BE2C (cell line): ENCODE data around the gene SRC. TPM values are rescaled to one million over a fixed set of nuclear protein-coding genes. Genes with fewer than 3 reads are reported as not detected.
A peak's percentile ranks its signal among the peaks of the same experiment; 100 is the strongest.

ENCODE experiments used
- DNase-seq: peaks from one replicate; pipeline ENCODE4 v3.0.0-alpha.2; 2020
- H3K27me3 ChIP-seq: fragments of 250-450 bp; sonication (Bioruptor Pico); 2 replicates; pipeline ENCODE4 v1.5.1; 2020; ENCODE audit warnings: mild to moderate bottlenecking
- H3K36me3 ChIP-seq: fragments of 250-450 bp; sonication (Bioruptor Pico); 2 replicates; pipeline ENCODE4 v1.5.1; 2020; ENCODE audit warnings: mild to moderate bottlenecking
- H3K4me1 ChIP-seq: fragments of 250-450 bp; sonication (Bioruptor Pico); 2 replicates; pipeline ENCODE4 v1.5.1; 2020
- H3K4me3 ChIP-seq: 2 replicates; pipeline ENCODE4 v1.5.1; 2011; ENCODE audit warnings: low read depth, low read length
- H3K9me3 ChIP-seq: fragments of 250-450 bp; sonication (Bioruptor Pico); 2 replicates; pipeline ENCODE4 v1.5.1; 2020
- CTCF ChIP-seq: IDR thresholded peaks from 2 replicates; pipeline ENCODE4 v1.5.1; 2012; ENCODE audit warnings: mild to moderate bottlenecking, low read depth, low read length
- polyA plus RNA-seq: library from polyadenylated mRNA; unstranded; fragments of >200 nt; gene quantifications from one replicate; pipeline ENCODE4 v1.2.1, GENCODE V29; 2012; ENCODE audit warnings: low read depth, missing spikeins; ENCODE audit not compliant: insufficient read length, insufficient read depth

SRC gene
- polyA plus RNA-seq: 12.5 TPM

- peak within 1 kb of the TSS; percentile 71 for H3K4me3 ChIP-seq
- DNase-seq: peak; percentile 71
- H3K27me3 ChIP-seq: no peaks in the 10 kb centered on the region
- no peaks in the 10 kb centered on the region for H3K36me3 ChIP-seq
- H3K4me1 ChIP-seq: no peaks in the 10 kb centered on the region
- TF ChIP-seq CTCF: no peak
- no peaks in the 10 kb centered on the region for H3K9me3 ChIP-seq
These were observed at the start of gene SRC for GRCh38 chr20:37345339-37346235. TSS of gene SRC (plus strand) at chr20:37346140. CDS start at chr20:37384154, 38,014 bp downstream.

DNA sequence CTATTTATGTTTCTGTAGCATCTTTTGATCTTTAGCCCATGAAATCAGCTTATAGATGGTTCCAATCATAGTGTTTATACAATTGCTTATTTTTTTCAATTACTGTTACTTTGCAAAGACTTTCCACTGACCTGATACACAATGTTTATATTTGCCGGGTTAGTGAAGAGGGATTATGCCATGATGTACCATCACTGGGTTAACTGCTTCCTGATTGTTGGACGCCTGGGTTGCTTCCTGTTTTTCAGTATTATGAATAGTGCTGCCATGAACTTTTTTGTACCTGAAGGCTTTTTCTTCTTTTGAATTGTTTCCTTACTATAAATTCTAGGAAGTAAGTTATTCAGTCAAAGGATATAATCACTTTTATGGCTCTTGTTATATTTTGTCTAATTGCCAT, 49.6 kb upstream of the SRC start:
- no peak for TF ChIP-seq CTCF
- Histone ChIP-seq H3K36me3 (peaks cover 29% of the 10 kb centered on the region), H3K27me3 (no peaks in the 10 kb centered on the region), H3K4me1 (no peaks in the 10 kb centered on the region), H3K9me3 (no peaks in the 10 kb centered on the region), H3K4me3 (no peak overlapping the region)
- no peak for DNase-seq

DNA sequence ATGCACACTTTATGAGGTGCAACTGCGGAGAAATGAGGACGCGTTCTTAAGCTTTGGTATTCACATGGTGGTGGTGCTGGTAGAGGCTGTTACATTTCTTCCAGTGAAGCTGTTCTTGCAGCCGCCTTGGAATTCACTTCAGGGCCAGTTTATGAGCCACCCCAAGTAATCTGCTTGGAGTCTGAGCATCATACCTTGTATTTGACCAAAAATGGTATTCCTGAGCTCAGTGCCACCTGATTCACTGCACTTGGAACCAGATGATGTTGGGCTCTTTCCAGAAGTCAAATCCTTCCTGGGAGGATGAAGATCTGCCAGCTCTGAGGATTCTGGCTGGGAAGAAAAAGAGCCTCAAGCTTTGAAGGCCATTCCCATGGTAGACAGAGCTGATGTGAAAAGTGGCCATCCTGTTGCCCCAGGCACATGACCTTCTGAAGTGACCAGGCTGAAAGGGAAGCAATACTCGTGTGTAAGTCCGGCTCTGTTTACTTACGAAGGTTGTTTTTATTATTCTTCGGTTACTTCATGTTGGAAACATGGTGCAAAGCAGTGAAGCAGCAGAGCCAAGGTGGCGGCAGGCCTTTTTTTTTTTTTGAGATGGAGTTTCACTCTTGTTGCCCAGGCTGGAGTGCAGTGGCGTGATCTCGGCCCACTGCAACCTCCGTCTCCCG, 48.7 kb upstream of the SRC start:
- H3K36me3 ChIP-seq: peaks cover 35% of the 10 kb centered on the region
- H3K27me3 ChIP-seq: no peaks in the 10 kb centered on the region
- H3K4me3 ChIP-seq: no peak overlapping the region
- no peak for TF ChIP-seq CTCF
- H3K9me3 ChIP-seq: no peaks in the 10 kb centered on the region
- DNase-seq: no peak
- no peaks in the 10 kb centered on the region for H3K4me1 ChIP-seq

- TF ChIP-seq CTCF: no peak
- Histone ChIP-seq H3K4me3 (no peak overlapping the region), H3K27me3 (no peaks in the 10 kb centered on the region), H3K4me1 (no peaks in the 10 kb centered on the region), H3K9me3 (no peaks in the 10 kb centered on the region), H3K36me3 (peaks cover 33% of the 10 kb centered on the region)
- DNase-seq: no peak
These were observed 47.6 kb upstream of the SRC start for GRCh38 chr20:37298190-37298939.

DNA sequence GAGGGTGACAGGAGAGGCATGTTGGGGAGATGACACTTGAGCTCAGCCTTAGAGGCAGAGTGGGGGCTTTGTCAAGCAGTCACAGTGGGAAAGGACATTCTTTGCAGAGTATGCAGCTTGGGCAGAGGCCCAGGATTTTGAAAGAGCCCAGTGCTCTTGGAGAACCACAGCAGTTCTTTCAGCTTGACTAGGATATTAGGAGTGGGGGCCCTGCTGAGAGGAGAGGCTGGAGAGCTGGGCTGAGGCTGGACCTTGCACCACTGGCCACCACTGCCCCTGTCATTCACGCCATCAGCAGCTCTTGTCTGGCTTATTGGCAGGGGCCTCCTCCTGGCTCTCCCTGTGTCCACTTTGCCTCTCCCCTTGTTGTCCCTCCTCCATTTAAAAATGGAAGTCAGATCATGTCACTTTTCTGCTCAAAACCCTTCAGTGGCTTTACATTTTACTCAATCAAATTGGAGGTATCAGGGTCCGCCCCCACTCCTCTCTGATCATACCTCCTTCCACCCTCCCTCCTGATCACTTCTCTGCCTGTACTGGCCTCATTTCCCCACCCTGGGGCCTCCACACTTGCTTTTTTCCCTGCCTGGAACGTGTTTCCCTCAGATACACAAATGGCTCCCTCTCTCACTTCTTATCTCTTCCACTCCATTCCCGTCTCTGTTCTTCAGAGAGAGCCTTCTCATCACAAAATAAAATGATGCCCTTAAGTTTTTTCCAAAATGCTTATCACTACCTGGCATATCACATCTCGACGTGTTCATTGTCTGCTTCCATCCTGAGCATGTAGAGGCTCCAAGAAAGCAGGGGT, 46.0 kb upstream of the SRC start:
- Histone ChIP-seq H3K36me3 (peaks cover 39% of the 10 kb centered on the region), H3K4me3 (no peak overlapping the region), H3K9me3 (no peaks in the 10 kb centered on the region), H3K27me3 (no peaks in the 10 kb centered on the region), H3K4me1 (no peaks in the 10 kb centered on the region)
- no peak for TF ChIP-seq CTCF
- DNase-seq: no peak
